ENCODE results near the gene ARHGAP1. TPM values are rescaled to one million over a fixed set of nuclear protein-coding genes. Genes with fewer than 3 reads are reported as not detected.

The ARHGAP1 gene
- polyA plus RNA-seq, 1 donor from 2014 or later = 9.3 TPM

DNA sequence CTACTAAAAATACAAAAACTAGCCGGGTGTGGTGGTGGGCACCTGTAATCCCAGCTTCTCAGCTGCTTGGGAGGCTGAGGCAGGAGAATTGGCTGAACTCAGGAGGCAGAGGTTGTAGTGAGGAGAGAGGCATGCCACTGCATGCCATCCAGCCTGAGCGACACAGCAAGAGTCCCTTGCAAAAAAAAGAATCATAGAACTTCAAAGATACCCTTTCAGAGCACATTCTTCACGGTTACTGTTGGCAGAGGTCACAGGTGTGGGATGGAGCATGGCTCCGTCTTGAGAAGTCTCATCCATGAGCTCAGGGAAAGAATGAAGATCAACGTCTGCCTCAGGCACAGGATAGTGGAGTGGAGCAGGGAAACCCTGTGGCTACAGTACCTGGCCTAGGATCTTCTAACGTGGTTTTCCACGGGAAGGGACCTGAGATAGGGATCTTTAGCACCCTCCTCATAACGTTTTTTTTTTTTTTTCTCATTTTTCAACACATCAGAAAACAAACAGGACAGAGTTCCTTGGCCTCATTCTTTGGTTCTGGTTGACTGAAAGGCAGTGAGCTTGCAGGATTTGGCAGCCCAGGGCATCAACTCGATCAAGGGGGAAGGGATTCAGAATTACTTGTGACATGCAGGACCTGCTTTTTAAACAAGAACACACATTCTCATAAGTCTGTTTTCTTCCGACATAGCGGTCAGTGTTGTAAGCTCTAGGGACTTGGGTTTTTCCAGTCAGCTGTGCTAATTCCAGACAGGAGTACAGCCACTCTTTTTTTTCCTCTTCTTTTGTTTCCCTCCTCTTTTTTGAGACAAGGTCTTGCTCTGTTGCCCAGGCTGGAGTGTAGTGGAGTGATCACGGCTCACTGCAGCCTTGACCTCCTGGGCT, 41.4 kb upstream of the ARHGAP1 start:
- H2AFZ ChIP-seq (ENCODE audit: low read depth, low read length) = no peak overlapping the region
- H3K4me2 ChIP-seq (ENCODE audit: low read length) = no peak overlapping the region
- no peaks in the 10 kb centered on the region for H3K36me3 ChIP-seq (ENCODE audit: insufficient read depth, low read length)
- no peak overlapping the region for H3K4me3 ChIP-seq (ENCODE audit: low read length)
- H3K9me2 ChIP-seq (ENCODE audit: insufficient read depth, low read length) = no peaks in the 10 kb centered on the region
- no peaks in the 10 kb centered on the region for H3K9me3 ChIP-seq (ENCODE audit: low read length)
- TF ChIP-seq EZH2 (IDR thresholded peaks at IDR 0.05; ENCODE audit: borderline replicate concordance, insufficient read depth, low read length, poor library complexity, severe bottlenecking) = no peak
- no peak for TF ChIP-seq EP300 (conservative IDR thresholded peaks at IDR 0.05; ENCODE audit: poor library complexity, severe bottlenecking)
- no peak for TF ChIP-seq MXI1 (conservative IDR thresholded peaks at IDR 0.05; ENCODE audit: poor library complexity, severe bottlenecking)
- TF ChIP-seq, protein P1, sequence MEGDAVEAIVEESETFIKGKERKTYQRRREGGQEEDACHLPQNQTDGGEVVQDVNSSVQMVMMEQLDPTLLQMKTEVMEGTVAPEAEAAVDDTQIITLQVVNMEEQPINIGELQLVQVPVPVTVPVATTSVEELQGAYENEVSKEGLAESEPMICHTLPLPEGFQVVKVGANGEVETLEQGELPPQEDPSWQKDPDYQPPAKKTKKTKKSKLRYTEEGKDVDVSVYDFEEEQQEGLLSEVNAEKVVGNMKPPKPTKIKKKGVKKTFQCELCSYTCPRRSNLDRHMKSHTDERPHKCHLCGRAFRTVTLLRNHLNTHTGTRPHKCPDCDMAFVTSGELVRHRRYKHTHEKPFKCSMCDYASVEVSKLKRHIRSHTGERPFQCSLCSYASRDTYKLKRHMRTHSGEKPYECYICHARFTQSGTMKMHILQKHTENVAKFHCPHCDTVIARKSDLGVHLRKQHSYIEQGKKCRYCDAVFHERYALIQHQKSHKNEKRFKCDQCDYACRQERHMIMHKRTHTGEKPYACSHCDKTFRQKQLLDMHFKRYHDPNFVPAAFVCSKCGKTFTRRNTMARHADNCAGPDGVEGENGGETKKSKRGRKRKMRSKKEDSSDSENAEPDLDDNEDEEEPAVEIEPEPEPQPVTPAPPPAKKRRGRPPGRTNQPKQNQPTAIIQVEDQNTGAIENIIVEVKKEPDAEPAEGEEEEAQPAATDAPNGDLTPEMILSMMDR (IDR thresholded peaks at IDR 0.05; ENCODE audit: poor library complexity, severe bottlenecking) = no peak
- TF ChIP-seq RAD21 (conservative IDR thresholded peaks at IDR 0.05) = no peak
- no peak for TF ChIP-seq SMC3 (conservative IDR thresholded peaks at IDR 0.05; ENCODE audit: poor library complexity)
- no peak for TF ChIP-seq POLR2AphosphoS5 (IDR thresholded peaks at IDR 0.05)
- no peaks in the 10 kb centered on the region for H3F3A ChIP-seq (ENCODE audit: insufficient read depth, low read length, poor library complexity, severe bottlenecking)
- no peak overlapping the region for H3K27ac ChIP-seq (ENCODE audit: low read length)
- no peaks in the 10 kb centered on the region for H3K79me2 ChIP-seq (replicated peaks; ENCODE audit: insufficient read depth, low read length)
- H3K27me3 ChIP-seq (ENCODE audit: insufficient read depth, low read depth, low read length) = no peaks in the 10 kb centered on the region
- H4K20me1 ChIP-seq (ENCODE audit: insufficient read depth) = no peaks in the 10 kb centered on the region
- H3K9ac ChIP-seq (ENCODE audit: low read length) = no peak overlapping the region

DNA sequence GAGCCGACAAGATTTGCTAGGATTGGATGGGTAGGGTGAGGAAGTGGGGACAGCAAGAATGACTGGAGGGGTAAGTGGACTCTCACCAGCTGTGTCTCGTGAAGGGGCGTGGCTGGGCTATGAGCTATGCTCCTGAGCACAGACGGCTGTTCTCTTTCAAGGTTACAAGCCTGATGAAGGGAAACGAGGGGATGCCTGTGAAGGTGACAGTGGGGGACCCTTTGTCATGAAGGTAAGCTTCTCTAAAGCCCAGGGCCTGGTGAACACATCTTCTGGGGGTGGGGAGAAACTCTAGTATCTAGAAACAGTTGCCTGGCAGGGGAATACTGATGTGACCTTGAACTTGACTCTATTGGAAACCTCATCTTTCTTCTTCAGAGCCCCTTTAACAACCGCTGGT, 38.5 kb upstream of the ARHGAP1 start:
- Histone ChIP-seq H3K4me3 (ENCODE audit: low read length) (no peak overlapping the region), H3K27ac (ENCODE audit: low read length) (no peak overlapping the region), H3K79me2 (replicated peaks; ENCODE audit: insufficient read depth, low read length) (no peaks in the 10 kb centered on the region), H3F3A (ENCODE audit: insufficient read depth, low read length, poor library complexity, severe bottlenecking) (no peaks in the 10 kb centered on the region), H3K9me3 (ENCODE audit: low read length) (no peaks in the 10 kb centered on the region), H3K9me2 (ENCODE audit: insufficient read depth, low read length) (no peaks in the 10 kb centered on the region), H3K27me3 (ENCODE audit: insufficient read depth, low read depth, low read length) (no peaks in the 10 kb centered on the region), H3K9ac (ENCODE audit: low read length) (no peak overlapping the region), H3K4me2 (ENCODE audit: low read length) (no peak overlapping the region), H4K20me1 (ENCODE audit: insufficient read depth) (no peaks in the 10 kb centered on the region), H3K36me3 (ENCODE audit: insufficient read depth, low read length) (no peaks in the 10 kb centered on the region), H2AFZ (ENCODE audit: low read depth, low read length) (no peak overlapping the region)
- TF ChIP-seq POLR2AphosphoS5 (IDR thresholded peaks at IDR 0.05) = no peak
- TF ChIP-seq, protein P2, sequence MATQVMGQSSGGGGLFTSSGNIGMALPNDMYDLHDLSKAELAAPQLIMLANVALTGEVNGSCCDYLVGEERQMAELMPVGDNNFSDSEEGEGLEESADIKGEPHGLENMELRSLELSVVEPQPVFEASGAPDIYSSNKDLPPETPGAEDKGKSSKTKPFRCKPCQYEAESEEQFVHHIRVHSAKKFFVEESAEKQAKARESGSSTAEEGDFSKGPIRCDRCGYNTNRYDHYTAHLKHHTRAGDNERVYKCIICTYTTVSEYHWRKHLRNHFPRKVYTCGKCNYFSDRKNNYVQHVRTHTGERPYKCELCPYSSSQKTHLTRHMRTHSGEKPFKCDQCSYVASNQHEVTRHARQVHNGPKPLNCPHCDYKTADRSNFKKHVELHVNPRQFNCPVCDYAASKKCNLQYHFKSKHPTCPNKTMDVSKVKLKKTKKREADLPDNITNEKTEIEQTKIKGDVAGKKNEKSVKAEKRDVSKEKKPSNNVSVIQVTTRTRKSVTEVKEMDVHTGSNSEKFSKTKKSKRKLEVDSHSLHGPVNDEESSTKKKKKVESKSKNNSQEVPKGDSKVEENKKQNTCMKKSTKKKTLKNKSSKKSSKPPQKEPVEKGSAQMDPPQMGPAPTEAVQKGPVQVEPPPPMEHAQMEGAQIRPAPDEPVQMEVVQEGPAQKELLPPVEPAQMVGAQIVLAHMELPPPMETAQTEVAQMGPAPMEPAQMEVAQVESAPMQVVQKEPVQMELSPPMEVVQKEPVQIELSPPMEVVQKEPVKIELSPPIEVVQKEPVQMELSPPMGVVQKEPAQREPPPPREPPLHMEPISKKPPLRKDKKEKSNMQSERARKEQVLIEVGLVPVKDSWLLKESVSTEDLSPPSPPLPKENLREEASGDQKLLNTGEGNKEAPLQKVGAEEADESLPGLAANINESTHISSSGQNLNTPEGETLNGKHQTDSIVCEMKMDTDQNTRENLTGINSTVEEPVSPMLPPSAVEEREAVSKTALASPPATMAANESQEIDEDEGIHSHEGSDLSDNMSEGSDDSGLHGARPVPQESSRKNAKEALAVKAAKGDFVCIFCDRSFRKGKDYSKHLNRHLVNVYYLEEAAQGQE (IDR thresholded peaks at IDR 0.05; ENCODE audit: borderline replicate concordance) = no peak

Measured in neural cell (in vitro differentiated cells).